H9 (cell line): ENCODE data around the gene MT1H. TPM values are rescaled to one million over a fixed set of nuclear protein-coding genes. Genes with fewer than 3 reads are reported as not detected.

Experiments used
- DNase-seq: peaks from one replicate; pipeline ENCODE4 v3.0.0-alpha.2; 2017
- H2AFZ ChIP-seq: one replicate; pipeline ENCODE4 v1.6.1; 2013; ENCODE audit warnings: mild to moderate bottlenecking, low read length, control low read depth, moderate library complexity
- H2AK5ac ChIP-seq: 2 replicates; pipeline ENCODE4 v1.6.1; 2013; ENCODE audit warnings: low read length, control low read depth, mixed read lengths; ENCODE audit not compliant: insufficient read length
- H2BK120ac ChIP-seq: one replicate; pipeline ENCODE4 v1.6.1; 2013; ENCODE audit warnings: low read depth, mild to moderate bottlenecking, low read length, control low read depth, inconsistent platforms; ENCODE audit not compliant: poor library complexity, severe bottlenecking
- H2BK12ac ChIP-seq: 2 replicates; pipeline ENCODE4 v1.6.1; 2013; ENCODE audit warnings: low read length, control low read depth, mixed read lengths, low read depth; ENCODE audit not compliant: insufficient read length
- H2BK15ac ChIP-seq: 2 replicates; pipeline ENCODE4 v1.6.1; 2013; ENCODE audit warnings: low read depth, low read length, control low read depth
- H2BK20ac ChIP-seq: one replicate; pipeline ENCODE4 v1.6.1; 2013; ENCODE audit warnings: low read depth, mild to moderate bottlenecking, low read length, control low read depth, inconsistent platforms; ENCODE audit not compliant: poor library complexity, severe bottlenecking
- H2BK5ac ChIP-seq: 2 replicates; pipeline ENCODE4 v1.6.1; 2013; ENCODE audit warnings: low read length, control low read depth, mixed read lengths; ENCODE audit not compliant: insufficient read length
- H3K14ac ChIP-seq: 2 replicates; pipeline ENCODE4 v1.6.1; 2013; ENCODE audit warnings: low read length, control low read depth; ENCODE audit not compliant: insufficient read depth
- H3K18ac ChIP-seq: 2 replicates; pipeline ENCODE4 v1.6.1; 2013; ENCODE audit warnings: low read depth, mild to moderate bottlenecking, mixed read lengths, low read length, control low read depth; ENCODE audit not compliant: insufficient read length
- H3K23ac ChIP-seq: 2 replicates; pipeline ENCODE4 v1.6.1; 2013; ENCODE audit warnings: low read length, control low read depth, mixed read lengths, low read depth; ENCODE audit not compliant: insufficient read length
- H3K23me2 ChIP-seq: 2 replicates; pipeline ENCODE4 v1.6.1; 2013; ENCODE audit warnings: low read depth, mild to moderate bottlenecking, mixed read lengths, low read length, control low read depth; ENCODE audit not compliant: insufficient read length, poor library complexity, severe bottlenecking
- H3K27ac ChIP-seq: 2 replicates; pipeline ENCODE4 v1.5.1; 2013; ENCODE audit warnings: low read length, control low read depth, mixed read lengths, low read depth; ENCODE audit not compliant: insufficient read length
- H3K27me3 ChIP-seq: 2 replicates; pipeline ENCODE4 v1.6.1; 2013; ENCODE audit warnings: low read length, control low read depth, inconsistent platforms; ENCODE audit not compliant: insufficient read depth
- H3K4ac ChIP-seq: 2 replicates; pipeline ENCODE4 v1.6.1; 2013; ENCODE audit warnings: low read depth, mild to moderate bottlenecking, control low read depth, inconsistent platforms, low read length, moderate library complexity
- H3K4me1 ChIP-seq: 2 replicates; pipeline ENCODE4 v1.6.1; 2013; ENCODE audit warnings: low read length, control low read depth, inconsistent platforms; ENCODE audit not compliant: insufficient read depth
- H3K4me2 ChIP-seq: 2 replicates; pipeline ENCODE4 v1.6.1; 2013; ENCODE audit warnings: low read length, control low read depth, mixed read lengths; ENCODE audit not compliant: insufficient read length, insufficient read depth
- H3K56ac ChIP-seq: 2 replicates; pipeline ENCODE4 v1.6.1; 2013; ENCODE audit warnings: low read depth, mild to moderate bottlenecking, mixed read lengths, low read length, control low read depth; ENCODE audit not compliant: insufficient read length
- H3K79me1 ChIP-seq: 2 replicates; pipeline ENCODE4 v1.6.1; 2013; ENCODE audit warnings: low read depth, mild to moderate bottlenecking, moderate library complexity, low read length, control low read depth, inconsistent platforms; ENCODE audit not compliant: insufficient read depth, poor library complexity, severe bottlenecking
- H3K79me2 ChIP-seq: 2 replicates; pipeline ENCODE4 v1.6.1; 2013; ENCODE audit warnings: low read length, control low read depth, inconsistent platforms; ENCODE audit not compliant: insufficient read depth
- H3K9ac ChIP-seq: 2 replicates; pipeline ENCODE4 v1.6.1; 2013; ENCODE audit warnings: low read length, control low read depth, mixed read lengths; ENCODE audit not compliant: insufficient read length; ENCODE audit errors: extremely low read depth
- H3K9me3 ChIP-seq: one replicate; pipeline ENCODE4 v1.6.1; 2013; ENCODE audit warnings: low read depth, low read length, inconsistent platforms; ENCODE audit not compliant: control insufficient read depth
- H3T11ph ChIP-seq: one replicate; pipeline ENCODE4 v1.6.1; 2013; ENCODE audit warnings: mild to moderate bottlenecking, low read length, control low read depth, inconsistent platforms
- H4K20me1 ChIP-seq: one replicate; pipeline ENCODE4 v1.6.1; 2013; ENCODE audit not compliant: control insufficient read depth, insufficient read length, insufficient read depth
- H4K5ac ChIP-seq: 2 replicates; pipeline ENCODE4 v1.6.1; 2013; ENCODE audit warnings: low read depth, mild to moderate bottlenecking, mixed read lengths, low read length, control low read depth; ENCODE audit not compliant: insufficient read length
- H4K8ac ChIP-seq: replicated peaks from 2 replicates; pipeline ENCODE4 v1.6.1; 2013; ENCODE audit warnings: low read length, control low read depth, mixed read lengths, low read depth; ENCODE audit not compliant: insufficient read length
- H4K91ac ChIP-seq: 2 replicates; pipeline ENCODE4 v1.6.1; 2013; ENCODE audit warnings: low read depth, mild to moderate bottlenecking, moderate library complexity, mixed read lengths, low read length, control low read depth; ENCODE audit not compliant: insufficient read length
- H3K27ac Mint-ChIP-seq, 3 experiments: 2 replicates in 2 of 3; 3 replicates in 1 of 3; pipeline ENCODE4 v1.8.0; 2020 to 2021; ENCODE audit warnings: mixed read lengths in 3 of 3, mild to moderate bottlenecking in 1 of 3, moderate library complexity in 1 of 3
- H3K27me3 Mint-ChIP-seq: 2 replicates; pipeline ENCODE4 v1.8.0; 2021; ENCODE audit warnings: low read depth, mild to moderate bottlenecking, moderate library complexity, mixed read lengths
- H3K36me3 Mint-ChIP-seq, 3 experiments: 2 replicates in 2 of 3; 3 replicates in 1 of 3; pipeline ENCODE4 v1.8.0; 2020 to 2021; ENCODE audit warnings: low read depth in 3 of 3, mixed read lengths in 3 of 3; ENCODE audit not compliant: insufficient read depth in 1 of 3
- H3K4me1 Mint-ChIP-seq, 2 experiments: 2 replicates each; pipeline ENCODE4 v1.8.0; 2020; ENCODE audit warnings: mixed read lengths in 2 of 2
- H3K4me3 Mint-ChIP-seq, 2 experiments: 2 replicates in 1 of 2; 3 replicates in 1 of 2; pipeline ENCODE4 v1.8.0; 2020 to 2021; ENCODE audit warnings: mild to moderate bottlenecking in 2 of 2, mixed read lengths in 2 of 2, moderate library complexity in 1 of 2
- H3K9me3 Mint-ChIP-seq, 2 experiments: 2 replicates in 1 of 2; 3 replicates in 1 of 2; pipeline ENCODE4 v1.8.0; 2020; ENCODE audit warnings: mild to moderate bottlenecking in 2 of 2, mixed read lengths in 2 of 2, moderate library complexity in 1 of 2
- WGBS: extraction: QIAGEN DNeasy Blood & Tissue Kit; methylation state at CpG from one replicate; pipeline ENCODE4 v1.1.7; 2013; ENCODE audit warnings: missing lambda C conversion rate, low lambda C conversion rate, mixed read lengths; ENCODE audit not compliant: insufficient read length; ENCODE audit errors: extremely low coverage; 5-methylcytosine and 5-hydroxymethylcytosine counted together
- total RNA-seq: library from RNA; stranded (reverse); gene quantifications from 2 replicates; pipeline ENCODE4 v1.2.1, GENCODE V29; 2021
- TF ChIP-seq, protein P1 (sequence below): fragments of 200-600 bp; sonication (generic); conservative IDR thresholded peaks from 3 replicates; pipeline ENCODE4 v1.8.0; 2021; ENCODE audit warnings: antibody characterized with exemption, mild to moderate bottlenecking

The MT1H gene
- total RNA-seq, 1 experiment from 2014 or later, result 12.5 TPM

DNA sequence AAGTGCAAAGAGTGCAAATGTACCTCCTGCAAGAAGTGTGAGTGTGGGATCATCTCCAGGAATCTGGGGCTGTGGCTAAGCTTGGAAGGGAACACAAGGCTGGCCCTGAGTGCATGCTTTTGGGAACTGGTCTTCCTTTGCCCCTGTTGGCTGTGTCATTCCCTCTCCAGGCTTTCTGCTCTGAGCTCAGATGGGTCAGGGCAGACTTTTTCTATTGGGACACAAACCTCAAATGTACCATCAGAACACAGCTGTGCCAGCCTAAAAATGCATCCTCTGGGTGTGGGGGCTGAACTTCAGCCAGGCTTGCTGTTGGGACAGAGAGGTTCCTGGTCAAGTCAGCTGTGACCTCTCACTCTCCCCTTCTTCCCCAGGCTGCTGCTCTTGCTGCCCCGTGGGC is 17.0 kb upstream of the MT1H start:
- H2AK5ac ChIP-seq, result no peak overlapping the region
- no peaks in the 10 kb centered on the region for H3K23me2 ChIP-seq
- no peak overlapping the region for H4K5ac ChIP-seq
- no peak overlapping the region for H2BK120ac ChIP-seq
- H3K18ac ChIP-seq, result no peak overlapping the region
- H2AFZ ChIP-seq, result no peak overlapping the region
- no peaks in the 10 kb centered on the region for H3K9me3 ChIP-seq
- no peaks in the 10 kb centered on the region for H3K36me3 Mint-ChIP-seq
- H2BK12ac ChIP-seq, result no peak overlapping the region
- TF ChIP-seq, protein P1, sequence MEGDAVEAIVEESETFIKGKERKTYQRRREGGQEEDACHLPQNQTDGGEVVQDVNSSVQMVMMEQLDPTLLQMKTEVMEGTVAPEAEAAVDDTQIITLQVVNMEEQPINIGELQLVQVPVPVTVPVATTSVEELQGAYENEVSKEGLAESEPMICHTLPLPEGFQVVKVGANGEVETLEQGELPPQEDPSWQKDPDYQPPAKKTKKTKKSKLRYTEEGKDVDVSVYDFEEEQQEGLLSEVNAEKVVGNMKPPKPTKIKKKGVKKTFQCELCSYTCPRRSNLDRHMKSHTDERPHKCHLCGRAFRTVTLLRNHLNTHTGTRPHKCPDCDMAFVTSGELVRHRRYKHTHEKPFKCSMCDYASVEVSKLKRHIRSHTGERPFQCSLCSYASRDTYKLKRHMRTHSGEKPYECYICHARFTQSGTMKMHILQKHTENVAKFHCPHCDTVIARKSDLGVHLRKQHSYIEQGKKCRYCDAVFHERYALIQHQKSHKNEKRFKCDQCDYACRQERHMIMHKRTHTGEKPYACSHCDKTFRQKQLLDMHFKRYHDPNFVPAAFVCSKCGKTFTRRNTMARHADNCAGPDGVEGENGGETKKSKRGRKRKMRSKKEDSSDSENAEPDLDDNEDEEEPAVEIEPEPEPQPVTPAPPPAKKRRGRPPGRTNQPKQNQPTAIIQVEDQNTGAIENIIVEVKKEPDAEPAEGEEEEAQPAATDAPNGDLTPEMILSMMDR, result no peak
- no peak overlapping the region for H3K9ac ChIP-seq
- H3K56ac ChIP-seq, result no peak overlapping the region
- no peak overlapping the region for H3K14ac ChIP-seq
- no peak overlapping the region for H2BK5ac ChIP-seq
- H4K20me1 ChIP-seq, result no peaks in the 10 kb centered on the region
- peaks cover 75% of the 10 kb centered on the region for H3K27me3 Mint-ChIP-seq
- H3K9me3 Mint-ChIP-seq, result no peaks in the 10 kb centered on the region
- H3K4me1 ChIP-seq, result no peaks in the 10 kb centered on the region
- WGBS, result no CpG with 5 or more reads among the region's 1 CpG
- peaks cover 3% of the 10 kb centered on the region; the same call in 1 of the 2 replicates for H3K27me3 ChIP-seq
- no peak overlapping the region for H4K8ac ChIP-seq
- no peak overlapping the region for H3K4ac ChIP-seq
- H4K91ac ChIP-seq, result no peak overlapping the region
- no peaks in the 10 kb centered on the region for H3K79me1 ChIP-seq
- no peak overlapping the region for H3K27ac ChIP-seq
- no peak overlapping the region for H3K4me3 Mint-ChIP-seq
- no peak overlapping the region for H3K27ac Mint-ChIP-seq
- H3K79me2 ChIP-seq, result no peaks in the 10 kb centered on the region
- no peak overlapping the region for H3K23ac ChIP-seq
- H3K4me1 Mint-ChIP-seq, result peaks cover 6 to 12% of the 10 kb centered on the region in 2 experiments
- no peak overlapping the region for H3K4me2 ChIP-seq
- no peak overlapping the region for H3T11ph ChIP-seq
- H2BK20ac ChIP-seq, result no peak overlapping the region
- no peak for DNase-seq
- H2BK15ac ChIP-seq, result no peak overlapping the region
